PFSK-1 (cell line): ENCODE data around the gene DNAH17.

ENCODE experiments used
- FOXP2 ChIP-seq: optimal IDR thresholded peaks from 2 replicates; pipeline ENCODE3; 2011; ENCODE audit warnings: borderline replicate concordance, control low read depth, inconsistent platforms; ENCODE audit not compliant: insufficient read depth; ENCODE audit errors: extremely low read length, extremely low read depth
- POLR2AphosphoS5 ChIP-seq: IDR thresholded peaks from 2 replicates; pipeline ENCODE4 v1.6.1; 2012; ENCODE audit warnings: low read depth, mild to moderate bottlenecking, control low read depth, low read length, moderate library complexity
- REST ChIP-seq, 2 experiments: IDR thresholded peaks; 2 replicates each; pipeline versions ENCODE4 v1.6.1 to v1.8.0; 2011 to 2012; ENCODE audit warnings: low read depth in 2 of 2, low read length in 2 of 2, control low read depth in 1 of 2, inconsistent platforms in 1 of 2, mild to moderate bottlenecking in 1 of 2, moderate library complexity in 1 of 2; ENCODE audit not compliant: insufficient read depth in 1 of 2
- SIN3A ChIP-seq: IDR thresholded peaks from 2 replicates; pipeline ENCODE4 v1.6.1; 2012; ENCODE audit warnings: mild to moderate bottlenecking, low read length, moderate library complexity, borderline replicate concordance; ENCODE audit not compliant: insufficient read depth
- TAF1 ChIP-seq: IDR thresholded peaks from 2 replicates; pipeline ENCODE4 v1.6.1; 2012; ENCODE audit warnings: low read length, control low read depth, borderline replicate concordance; ENCODE audit not compliant: insufficient read depth

The DNAH17 gene

DNA sequence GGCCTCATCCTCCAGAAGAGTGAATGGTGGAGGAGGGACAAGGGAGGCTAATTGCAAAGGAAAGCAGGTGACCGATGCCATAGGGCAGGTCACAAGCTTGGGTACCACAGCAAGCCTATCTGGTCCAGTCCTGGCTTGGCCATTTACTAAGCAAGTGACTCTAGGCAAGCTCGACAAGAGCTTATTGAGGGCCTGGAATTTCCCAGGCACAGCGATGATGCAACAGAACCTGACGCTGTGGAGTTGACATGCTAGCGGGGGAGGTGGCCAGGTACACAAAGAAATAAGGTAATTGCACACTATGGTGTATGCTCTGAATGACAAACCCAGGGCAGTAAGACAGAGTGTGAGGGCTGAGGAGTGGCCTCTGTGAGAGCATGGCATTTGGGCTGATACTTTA, 100.2 kb downstream of the DNAH17 start:
- TF ChIP-seq POLR2AphosphoS5 (no peak), SIN3A (no peak), REST (IDR thresholded peaks at IDR 0.05; ENCODE audit: insufficient read depth in 1 of 2, low read depth in 2 of 2, low read length in 2 of 2) (no peak), TAF1 (no peak), FOXP2 (no peak)

DNA sequence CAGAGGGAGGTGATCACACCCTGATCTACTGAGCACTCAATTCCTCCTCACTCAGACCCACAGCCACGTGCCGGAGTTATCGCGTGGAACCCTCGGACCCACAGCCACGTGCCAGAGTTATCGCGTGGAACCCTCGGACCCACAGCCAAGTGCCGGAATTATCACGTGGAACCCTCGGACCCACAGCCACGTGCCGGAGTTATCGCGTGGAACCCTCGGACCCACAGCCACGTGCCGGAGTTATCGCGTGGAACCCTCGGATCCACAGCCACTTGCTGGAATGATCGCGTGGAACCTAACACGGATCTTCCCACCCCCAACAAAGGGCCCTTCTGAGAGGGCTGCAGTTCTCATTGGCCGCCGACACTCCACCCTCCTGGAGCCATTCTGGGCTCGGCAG, 101.0 kb downstream of the DNAH17 start:
- no peak for TF ChIP-seq REST (IDR thresholded peaks at IDR 0.05; ENCODE audit: insufficient read depth in 1 of 2, low read depth in 2 of 2, low read length in 2 of 2)
- no peak for TF ChIP-seq POLR2AphosphoS5
- TF ChIP-seq SIN3A, result no peak
- TF ChIP-seq FOXP2, result no peak
- TF ChIP-seq TAF1, result no peak

DNA sequence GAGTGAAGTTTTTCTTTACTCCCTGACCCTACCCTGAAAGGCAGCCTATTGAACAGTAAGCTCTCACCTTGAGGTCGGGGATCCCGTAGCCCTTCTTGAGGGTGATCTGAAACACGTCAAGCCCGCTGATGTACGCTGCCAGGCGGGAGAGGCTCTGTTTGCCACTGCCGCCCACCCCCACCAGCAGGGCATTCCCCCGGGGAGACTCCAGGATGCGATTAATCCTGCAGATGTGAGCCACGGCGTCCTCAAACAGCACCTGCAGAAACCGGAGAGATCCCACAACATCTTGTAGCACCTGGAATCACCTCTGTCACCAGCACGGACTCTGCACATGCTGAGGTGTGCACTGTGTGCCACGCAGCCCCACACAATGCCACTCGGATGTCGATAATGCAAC, 102.0 kb downstream of the DNAH17 start:
- TF ChIP-seq SIN3A (no peak), TAF1 (no peak), FOXP2 (no peak), REST (IDR thresholded peaks at IDR 0.05; ENCODE audit: insufficient read depth in 1 of 2, low read depth in 2 of 2, low read length in 2 of 2) (no peak)

- TF ChIP-seq TAF1 (no peak), SIN3A (no peak), FOXP2 (no peak), POLR2AphosphoS5 (no peak), REST (IDR thresholded peaks at IDR 0.05; ENCODE audit: insufficient read depth in 1 of 2, low read depth in 2 of 2, low read length in 2 of 2) (no peak)
These were observed 102.5 kb downstream of the DNAH17 start for GRCh38 chr17:78474614-78475146.
